Common myeloid progenitor, CD34-positive (primary cell): ENCODE measurements around the gene LYST.

ENCODE experiments used
- CTCF ChIA-PET: fragments of 350-600 bp; sonication (Branson Sonifier 250); formaldehyde crosslinking; loops from one replicate; lab custom pipeline; 2021; ENCODE audit warnings: antibody characterized with exemption; lab: Charles Lee
- POLR2A ChIA-PET: fragments of 350-600 bp; sonication (Branson Sonifier 250); formaldehyde crosslinking; loops from one replicate; lab custom pipeline; 2021; ENCODE audit warnings: antibody characterized with exemption; lab: Charles Lee
- DNase-seq, 3 donors: peaks; one replicate each; pipeline versions ENCODE4 v3.0.0 to v3.0.0-alpha.2; 2013
- H3K27ac ChIP-seq, 2 experiments: 1 replicate in 1 of 2; 2 replicates in 1 of 2; pipeline ENCODE4 v1.7.0; 2013; ENCODE audit warnings: inconsistent platforms in 2 of 2, low read length in 2 of 2, mild to moderate bottlenecking in 2 of 2, low read depth in 1 of 2, moderate library complexity in 1 of 2; ENCODE audit not compliant: severe bottlenecking in 2 of 2, insufficient read depth in 1 of 2, poor library complexity in 1 of 2
- H3K27me3 ChIP-seq, 5 experiments: replicated peaks in 2 of 5; 1 replicate in 3 of 5; 2 replicates in 2 of 5; pipeline versions ENCODE4 v1.6.1 to v1.7.0; 2013; ENCODE audit warnings: low read length in 4 of 5, mild to moderate bottlenecking in 2 of 5, moderate library complexity in 2 of 5, inconsistent platforms in 1 of 5; ENCODE audit not compliant: insufficient read depth in 5 of 5, control insufficient read depth in 4 of 5
- H3K36me3 ChIP-seq, 4 experiments: 1 replicate in 2 of 4; 2 replicates in 2 of 4; pipeline versions ENCODE4 v1.6.1 to v1.7.0; 2013; ENCODE audit warnings: low read length in 3 of 4, control low read depth in 1 of 4, mild to moderate bottlenecking in 1 of 4; ENCODE audit not compliant: control insufficient read depth in 4 of 4, insufficient read depth in 4 of 4
- H3K4me1 ChIP-seq, 4 experiments: 1 replicate in 3 of 4; 2 replicates in 1 of 4; pipeline versions ENCODE4 v1.6.1 to v1.7.1; 2013; ENCODE audit warnings: low read length in 3 of 4, mild to moderate bottlenecking in 3 of 4, control low read depth in 1 of 4, inconsistent platforms in 1 of 4, moderate library complexity in 1 of 4; ENCODE audit not compliant: control insufficient read depth in 4 of 4, insufficient read depth in 4 of 4; ENCODE audit errors: control extremely low read depth in 1 of 4
- H3K4me3 ChIP-seq, 7 experiments: 1 replicate in 4 of 7; 2 replicates in 3 of 7; pipeline versions ENCODE4 v1.5.1 to v1.7.0; 2013; ENCODE audit warnings: mild to moderate bottlenecking in 7 of 7, low read length in 6 of 7, moderate library complexity in 6 of 7, inconsistent platforms in 2 of 7, low read depth in 2 of 7, control low read depth in 1 of 7; ENCODE audit not compliant: insufficient read depth in 4 of 7, control insufficient read depth in 1 of 7; ENCODE audit errors: extremely low read depth in 1 of 7
- H3K9me3 ChIP-seq, 5 experiments: 1 replicate in 4 of 5; 2 replicates in 1 of 5; pipeline versions ENCODE4 v1.6.1 to v1.7.1; 2013; ENCODE audit warnings: low read length in 4 of 5, mild to moderate bottlenecking in 2 of 5, inconsistent platforms in 1 of 5, low read depth in 1 of 5, moderate library complexity in 1 of 5; ENCODE audit not compliant: control insufficient read depth in 4 of 5, insufficient read depth in 2 of 5; ENCODE audit errors: control extremely low read depth in 1 of 5
- WGBS: methylation state at CpG from one replicate; pipeline ENCODE4 v1.1.5; 2013; ENCODE audit not compliant: insufficient coverage; 5-methylcytosine and 5-hydroxymethylcytosine counted together

The LYST gene

DNA sequence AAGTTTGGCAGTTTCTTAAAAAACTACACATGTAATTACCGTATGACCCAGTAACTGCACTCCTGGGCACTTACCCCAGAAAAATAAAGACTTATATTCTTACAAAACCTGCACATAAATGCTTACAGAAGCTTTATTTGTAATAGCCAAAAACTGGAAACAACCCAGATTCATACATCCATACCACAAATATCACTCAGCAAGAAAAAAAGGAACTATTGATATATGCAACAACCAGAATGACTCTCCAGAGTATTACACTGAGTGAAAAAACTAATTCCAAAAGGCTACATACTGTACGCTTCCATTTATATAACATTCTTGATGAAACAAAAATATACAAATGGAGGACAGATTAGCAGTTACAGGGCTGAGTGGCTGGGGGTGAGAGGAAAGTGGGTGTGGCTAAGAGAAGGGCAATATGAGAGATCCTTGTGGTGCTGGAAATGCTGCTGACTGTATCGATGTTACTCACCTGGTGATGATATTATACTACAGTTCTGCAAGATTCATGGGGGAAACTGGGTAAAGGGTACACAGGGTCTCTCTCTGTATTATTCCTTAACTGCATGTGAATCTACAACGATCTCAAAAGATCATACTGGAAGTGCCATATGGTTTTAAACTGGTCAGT is 121.1 kb downstream of the LYST start:
- Histone ChIP-seq H3K4me3 (no peak overlapping the region), H3K27me3 (no peaks in the 10 kb centered on the region), H3K36me3 (peaks cover 3 to 12% (median 9%) of the 10 kb centered on the region in 4 experiments), H3K4me1 (no peaks in the 10 kb centered on the region), H3K9me3 (no peaks in the 10 kb centered on the region), H3K27ac (no peak overlapping the region)
- ChIA-PET CTCF (no interaction called here), POLR2A (interaction anchor here (0.6 to 1.2 kb wide), 2 partner anchors 94 to 1504 kb away, joined by 3 to 7 read pairs; no protein-coding TSS in a partner anchor)
- 94% methylated on average over 2 of the region's 4 CpGs for WGBS
- no peak for DNase-seq

DNA sequence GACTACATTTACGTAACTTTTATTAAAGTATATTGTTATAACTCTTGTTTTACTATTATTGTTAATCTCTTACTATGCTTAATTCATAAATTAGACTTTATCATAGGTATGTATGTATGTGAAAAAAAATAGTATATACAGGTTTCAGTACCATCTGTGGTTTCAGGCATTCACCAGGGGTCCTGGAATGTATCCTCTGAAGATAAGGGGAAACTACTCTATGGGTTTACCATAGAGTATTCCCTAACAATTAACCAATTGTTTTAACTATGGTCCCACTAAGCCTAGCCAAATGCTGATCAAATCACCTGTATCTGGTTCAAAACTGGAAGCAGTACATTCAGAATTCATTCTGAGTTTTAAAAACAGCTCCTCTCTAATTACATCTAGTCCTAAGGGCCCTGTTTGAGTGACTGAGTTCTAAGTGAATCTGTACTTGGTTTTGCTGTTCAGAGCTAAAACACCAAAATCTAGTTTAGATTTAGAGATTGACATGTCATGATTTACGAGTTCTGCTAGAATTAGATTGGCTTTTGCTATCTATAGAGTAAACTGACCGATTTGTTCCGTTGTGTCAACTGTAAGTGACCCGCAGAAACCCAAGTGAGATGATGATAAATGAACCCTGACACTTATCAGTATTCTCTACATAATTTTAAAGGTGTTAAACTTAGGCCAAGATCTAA is 123.6 kb downstream of the LYST start:
- no peak for DNase-seq
- H3K4me3 ChIP-seq, result no peak overlapping the region
- POLR2A ChIA-PET, result no interaction called here
- H3K27ac ChIP-seq, result no peak overlapping the region
- CTCF ChIA-PET, result no interaction called here
- H3K9me3 ChIP-seq, result no peaks in the 10 kb centered on the region
- H3K36me3 ChIP-seq, result peaks cover 13 to 19% (median 17%) of the 10 kb centered on the region in 4 experiments
- no peaks in the 10 kb centered on the region for H3K27me3 ChIP-seq
- 80% methylated on average over 1 of the region's 5 CpGs for WGBS
- H3K4me1 ChIP-seq, result no peaks in the 10 kb centered on the region

DNA sequence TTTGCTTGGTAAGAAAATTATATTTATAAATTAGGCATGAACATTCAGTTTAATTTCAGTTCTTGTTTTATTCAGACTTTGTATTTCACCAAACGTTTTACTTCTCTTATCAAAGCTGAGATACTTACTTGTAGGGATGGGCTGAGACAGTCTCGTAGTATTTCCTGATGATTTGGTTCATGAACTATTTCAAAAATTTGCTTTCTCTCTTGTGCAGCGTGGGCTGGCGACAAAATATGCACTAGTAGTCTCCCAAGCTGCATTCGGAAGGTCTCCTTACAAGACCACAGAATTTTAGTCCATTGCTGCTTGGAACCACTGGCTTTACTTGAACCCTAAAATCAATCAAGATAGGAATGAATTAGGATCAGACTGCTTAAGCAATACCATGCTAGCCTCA is 125.4 kb downstream of the LYST start:
- Histone ChIP-seq H3K27ac (no peak overlapping the region), H3K4me3 (no peak overlapping the region), H3K27me3 (no peaks in the 10 kb centered on the region), H3K9me3 (no peaks in the 10 kb centered on the region), H3K36me3 (peaks cover 16 to 22% (median 18%) of the 10 kb centered on the region in 4 experiments), H3K4me1 (no peaks in the 10 kb centered on the region)
- ChIA-PET POLR2A (interaction anchor here (0.6 kb wide), 1 partner anchor 156 kb away, joined by 3 read pairs; no protein-coding TSS in a partner anchor), CTCF (no interaction called here)
- WGBS, result 89% methylated on average over 4 of the region's 5 CpGs
- no peak for DNase-seq

DNA sequence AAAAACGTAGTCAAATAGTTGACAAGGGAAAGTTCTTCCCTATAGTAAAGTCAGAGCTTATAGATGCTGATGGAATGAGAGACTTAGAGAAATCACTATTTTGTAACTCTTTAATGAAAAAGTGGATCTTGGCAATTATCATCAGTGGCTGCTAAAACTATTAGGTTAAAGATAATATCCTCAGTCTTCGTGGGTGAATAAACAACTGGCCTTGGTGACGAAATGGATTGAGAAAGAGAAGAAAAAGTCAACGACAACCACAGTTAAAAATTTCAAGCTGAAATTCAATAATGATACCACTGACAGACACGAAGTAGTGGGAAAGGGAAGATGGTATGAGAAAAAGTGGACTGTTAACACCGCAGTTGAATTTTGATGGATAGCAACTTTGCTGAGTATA is 127.1 kb downstream of the LYST start:
- ChIA-PET CTCF (no interaction called here), POLR2A (no interaction called here)
- no peak for DNase-seq
- H3K4me3 ChIP-seq, result no peak overlapping the region
- H3K36me3 ChIP-seq, result peaks cover 6 to 20% (median 15%) of the 10 kb centered on the region in 4 experiments
- H3K9me3 ChIP-seq, result no peaks in the 10 kb centered on the region
- H3K27me3 ChIP-seq, result no peaks in the 10 kb centered on the region
- H3K4me1 ChIP-seq, result no peaks in the 10 kb centered on the region
- no peak overlapping the region for H3K27ac ChIP-seq
- 86% methylated on average over 1 of the region's 6 CpGs for WGBS

DNA sequence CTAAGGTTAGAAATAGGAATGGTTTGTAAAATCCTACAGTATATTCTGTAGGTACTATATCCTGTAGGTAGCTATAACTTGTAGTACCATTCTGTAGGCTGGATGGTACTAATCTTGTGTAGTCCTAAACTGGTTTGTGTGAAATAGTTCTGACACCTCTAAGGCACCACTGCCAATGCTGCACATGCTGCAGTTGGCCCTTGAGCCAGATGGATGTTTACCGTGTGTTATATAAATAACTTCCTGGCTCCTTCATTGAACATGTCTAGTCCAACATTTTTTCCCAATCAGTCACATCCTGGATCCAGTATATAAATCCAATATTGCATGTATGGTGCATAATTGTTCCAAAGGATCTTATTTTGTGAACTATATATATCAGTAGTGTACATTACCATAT is 127.6 kb downstream of the LYST start:
- no peaks in the 10 kb centered on the region for H3K4me1 ChIP-seq
- WGBS, result no CpG with 5 or more reads among the region's 1 CpG
- no peak for DNase-seq
- ChIA-PET CTCF (no interaction called here), POLR2A (no interaction called here)
- H3K4me3 ChIP-seq, result no peak overlapping the region
- no peaks in the 10 kb centered on the region for H3K9me3 ChIP-seq
- no peaks in the 10 kb centered on the region for H3K27me3 ChIP-seq
- peaks cover 6 to 20% (median 13%) of the 10 kb centered on the region in 4 experiments for H3K36me3 ChIP-seq
- no peak overlapping the region for H3K27ac ChIP-seq

DNA sequence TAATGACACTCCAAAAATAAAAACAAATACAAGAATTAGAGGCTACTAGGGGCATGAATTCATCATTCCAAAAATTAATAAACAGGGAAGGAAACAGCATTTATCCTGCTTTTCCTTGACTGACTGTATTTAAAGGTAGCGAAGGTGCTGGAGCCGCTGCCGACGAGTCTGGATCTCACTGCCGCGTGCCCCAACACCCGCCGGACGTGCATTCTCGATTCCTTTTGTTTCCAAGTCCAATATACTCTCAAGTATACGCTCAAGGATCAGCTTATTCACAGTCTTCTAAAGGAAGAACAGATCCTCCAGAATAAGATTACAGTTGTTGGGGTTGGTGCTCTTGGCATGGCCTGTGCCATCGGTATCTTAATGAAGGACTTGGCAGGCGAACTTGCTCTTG is 129.0 kb downstream of the LYST start:
- no peaks in the 10 kb centered on the region for H3K9me3 ChIP-seq
- H3K27me3 ChIP-seq, result no peaks in the 10 kb centered on the region
- H3K4me3 ChIP-seq, result no peak overlapping the region
- DNase-seq, result no peak
- ChIA-PET CTCF (no interaction called here), POLR2A (no interaction called here)
- no peaks in the 10 kb centered on the region for H3K4me1 ChIP-seq
- WGBS, result 100% methylated on average over 13 of the region's 13 CpGs
- peaks cover 6 to 17% (median 13%) of the 10 kb centered on the region in 4 experiments for H3K36me3 ChIP-seq
- H3K27ac ChIP-seq, result no peak overlapping the region

DNA sequence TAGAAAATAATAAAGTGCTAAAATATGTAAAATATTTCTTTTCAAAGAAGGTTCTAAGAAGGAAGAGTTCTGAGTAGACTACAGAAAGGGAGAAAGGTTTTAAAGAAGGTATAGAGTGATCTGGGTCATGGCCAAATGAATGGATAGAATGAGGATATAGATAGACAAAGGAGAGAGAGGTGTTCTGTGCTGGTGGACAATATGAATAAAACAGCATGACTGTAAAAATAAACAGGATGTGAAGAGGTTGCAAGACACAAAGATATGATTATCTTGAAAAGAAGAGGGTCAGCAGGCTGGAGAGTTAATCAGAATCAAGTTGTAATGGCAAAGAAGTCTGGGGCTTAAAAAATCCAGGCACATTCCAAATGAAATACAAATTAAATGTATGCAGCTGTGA is 130.4 kb downstream of the LYST start:
- no peak for DNase-seq
- ChIA-PET POLR2A (no interaction called here), CTCF (no interaction called here)
- Histone ChIP-seq H3K27ac (no peak overlapping the region), H3K36me3 (peaks cover 6 to 16% (median 12%) of the 10 kb centered on the region in 4 experiments), H3K4me1 (no peaks in the 10 kb centered on the region), H3K27me3 (no peaks in the 10 kb centered on the region), H3K9me3 (no peaks in the 10 kb centered on the region), H3K4me3 (no peak overlapping the region)
